Activated naive CD4-positive, alpha-beta T cell treated with anti-CD3 and anti-CD28 coated beads for 36 hours (primary cell): Measurements from ENCODE around the gene STRN4. TPM values are rescaled to one million over a fixed set of nuclear protein-coding genes. Genes with fewer than 3 reads are reported as not detected.
A peak's percentile ranks its signal among the peaks of the same experiment; 100 is the strongest.

ENCODE experiments used
- CTCF ChIA-PET: fragments of 350-600 bp; sonication (Branson Sonifier 250); formaldehyde crosslinking; loops from one replicate; lab custom pipeline; 2021; ENCODE audit warnings: antibody characterized with exemption; lab: Charles Lee
- DNase-seq: peaks from one replicate; pipeline ENCODE4 v3.0.0-alpha.2; 2020
- H3K27ac Mint-ChIP-seq: one replicate; pipeline ENCODE4 v1.8.0; 2021; ENCODE audit warnings: mild to moderate bottlenecking, mixed read lengths
- H3K27me3 Mint-ChIP-seq: one replicate; pipeline ENCODE4 v1.8.0; 2021; ENCODE audit warnings: low read depth, mixed read lengths
- H3K36me3 Mint-ChIP-seq: one replicate; pipeline ENCODE4 v1.8.0; 2021; ENCODE audit warnings: low read depth, mixed read lengths
- H3K4me1 Mint-ChIP-seq: one replicate; pipeline ENCODE4 v1.8.0; 2021; ENCODE audit warnings: low read depth, mixed read lengths
- H3K4me3 Mint-ChIP-seq: one replicate; pipeline ENCODE4 v1.8.0; 2021; ENCODE audit warnings: mild to moderate bottlenecking, moderate library complexity, mixed read lengths
- H3K9me3 Mint-ChIP-seq: one replicate; pipeline ENCODE4 v1.8.0; 2021; ENCODE audit warnings: mixed read lengths
- intact Hi-C: fragments of 100-400 bp; cut with micrococcal nuclease; formaldehyde crosslinking; loops from one replicate; pipeline ENCODE4 v1.15.1; 2023
- total RNA-seq, 2 experiments: library from RNA; stranded (reverse); gene quantifications; one replicate each; pipeline ENCODE4 v1.2.3, GENCODE V29; 2021

Gene STRN4
- total RNA-seq, 2 experiments from 2014 or later: 59.2 to 63.2 TPM

DNA sequence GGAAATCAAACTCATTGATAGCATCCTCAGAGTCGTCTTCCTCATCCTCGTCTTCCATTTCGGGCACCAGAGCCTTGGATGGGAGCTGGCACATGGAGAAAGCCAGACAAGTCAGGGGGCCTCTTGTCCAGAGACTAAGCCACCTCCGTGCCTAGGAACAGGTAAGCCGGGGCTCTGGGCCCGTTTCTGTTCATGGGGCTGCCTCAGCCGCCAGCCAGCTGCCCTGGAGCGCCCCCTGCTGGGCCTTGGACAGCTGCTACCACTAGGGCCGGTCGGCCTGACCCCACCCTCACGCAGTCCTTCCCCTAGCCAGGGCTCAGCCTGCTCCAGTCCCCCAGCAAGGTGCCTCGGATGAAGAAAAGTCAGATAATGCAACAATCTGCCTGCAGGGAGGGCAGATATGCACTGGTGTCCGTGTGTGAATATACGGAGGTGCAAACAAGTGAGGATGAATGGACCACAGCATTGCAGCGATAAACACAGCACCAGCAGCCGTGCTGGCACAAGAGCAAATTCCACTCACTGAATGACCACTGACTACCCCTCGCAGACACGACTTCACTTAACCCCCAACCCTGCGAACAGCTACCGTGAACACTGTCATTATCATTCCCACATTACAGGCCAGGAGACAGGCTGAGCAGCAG is 17.4 kb downstream of the STRN4 start:
- Mint-ChIP-seq H3K36me3 (peaks cover 39% of the 10 kb centered on the region), H3K4me1 (peaks cover 14% of the 10 kb centered on the region), H3K27me3 (no peaks in the 10 kb centered on the region), H3K27ac (no peak overlapping the region), H3K9me3 (no peaks in the 10 kb centered on the region), H3K4me3 (no peak overlapping the region)
- intact Hi-C loops: loop anchor here (1.0 to 2.0 kb wide), 3 partner anchors 25 to 112 kb away; no protein-coding TSS in a partner anchor
- CTCF ChIA-PET: interaction anchor here (0.5 to 6.0 kb wide), 22 partner anchors 8 to 201 kb away, joined by 3 to 81 read pairs (median 4); no protein-coding TSS in a partner anchor
- DNase-seq: peak; percentile 82

GRCh38 chr19:46728208-46728607 is 18.0 kb downstream of the STRN4 start:
- Mint-ChIP-seq H3K36me3 (peaks cover 35% of the 10 kb centered on the region), H3K9me3 (no peaks in the 10 kb centered on the region), H3K4me1 (peaks cover 14% of the 10 kb centered on the region), H3K27ac (no peak overlapping the region), H3K4me3 (no peak overlapping the region), H3K27me3 (no peaks in the 10 kb centered on the region)
- CTCF ChIA-PET: interaction anchor here (0.5 to 6.0 kb wide), 20 partner anchors 9 to 200 kb away, joined by 3 to 81 read pairs (median 4); no protein-coding TSS in a partner anchor
- DNase-seq: no peak
- intact Hi-C loops: loop anchor here (1.0 to 2.0 kb wide), 2 partner anchors 24 to 65 kb away; no protein-coding TSS in a partner anchor

GRCh38 chr19:46727757-46728156 is 18.5 kb downstream of the STRN4 start:
- intact Hi-C loops: loop anchor here (1.0 to 2.0 kb wide), 2 partner anchors 23 to 65 kb away; no protein-coding TSS in a partner anchor
- H3K4me1 Mint-ChIP-seq: peaks cover 14% of the 10 kb centered on the region
- CTCF ChIA-PET: interaction anchor here (0.6 to 6.0 kb wide), 13 partner anchors 9 to 200 kb away, joined by 3 to 81 read pairs (median 6); no protein-coding TSS in a partner anchor
- H3K27me3 Mint-ChIP-seq: no peaks in the 10 kb centered on the region
- no peak overlapping the region for H3K27ac Mint-ChIP-seq
- no peaks in the 10 kb centered on the region for H3K9me3 Mint-ChIP-seq
- no peak overlapping the region for H3K4me3 Mint-ChIP-seq
- peaks cover 35% of the 10 kb centered on the region for H3K36me3 Mint-ChIP-seq
- DNase-seq: no peak

DNA sequence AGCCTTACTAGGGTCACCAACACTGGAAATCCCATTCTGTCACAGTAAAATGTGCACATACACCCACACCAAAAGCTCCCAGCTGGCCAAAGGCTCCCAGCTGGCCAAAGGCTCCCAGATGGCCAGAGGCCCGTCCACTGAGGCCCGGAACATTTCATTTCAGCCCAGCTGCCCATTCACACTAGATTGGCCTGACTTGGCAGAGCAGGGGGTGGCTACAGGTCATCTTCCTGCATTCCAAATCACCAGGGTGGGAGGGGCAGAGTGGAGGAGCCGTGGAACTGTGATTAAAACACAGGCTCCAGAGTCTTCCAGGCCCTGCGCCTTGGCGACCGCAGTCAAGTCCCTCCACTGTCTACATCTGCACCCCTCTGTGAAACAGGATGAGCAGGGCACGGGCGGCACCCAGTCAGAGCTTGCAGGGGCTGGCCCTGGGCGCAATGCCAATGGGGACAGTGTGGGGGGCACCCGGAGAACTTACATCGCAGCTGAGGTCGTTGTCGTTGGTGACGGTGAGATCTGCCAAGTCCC is 19.2 kb downstream of the STRN4 start:
- Mint-ChIP-seq H3K9me3 (no peaks in the 10 kb centered on the region), H3K4me3 (no peak overlapping the region), H3K27me3 (no peaks in the 10 kb centered on the region), H3K4me1 (peaks cover 12% of the 10 kb centered on the region), H3K36me3 (peaks cover 34% of the 10 kb centered on the region), H3K27ac (no peak overlapping the region)
- CTCF ChIA-PET: interaction anchor here (2.1 to 6.0 kb wide), 3 partner anchors 13 to 113 kb away, joined by 9 to 81 read pairs (median 30); no protein-coding TSS in a partner anchor
- intact Hi-C loops: no loop called here
- no peak for DNase-seq

DNA sequence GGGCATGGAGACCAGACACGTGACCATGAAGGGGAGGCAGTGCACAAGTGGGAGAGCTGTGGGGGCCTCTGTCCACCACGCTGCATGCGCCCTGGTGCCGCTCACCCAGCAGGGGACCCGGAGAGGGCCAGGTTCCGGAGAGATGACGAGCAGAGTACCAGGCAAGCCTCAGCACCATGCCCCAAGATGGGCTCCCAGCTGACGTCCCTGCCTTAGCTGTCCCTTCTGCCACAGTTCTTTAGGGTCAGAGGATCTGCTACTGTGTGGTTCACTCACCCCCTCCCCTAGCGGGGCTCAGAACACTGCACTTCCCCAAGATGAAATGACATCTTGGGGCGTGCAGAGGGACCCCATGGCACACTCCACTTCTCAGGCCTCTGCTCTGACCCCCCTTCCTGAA is 19.7 kb downstream of the STRN4 start:
- Mint-ChIP-seq H3K27ac (no peak overlapping the region), H3K9me3 (no peaks in the 10 kb centered on the region), H3K27me3 (no peaks in the 10 kb centered on the region), H3K36me3 (peaks cover 31% of the 10 kb centered on the region), H3K4me1 (peaks cover 8% of the 10 kb centered on the region), H3K4me3 (no peak overlapping the region)
- CTCF ChIA-PET: interaction anchor here (4.6 to 6.0 kb wide), 2 partner anchors 12 to 23 kb away, joined by 30 to 81 read pairs; no protein-coding TSS in a partner anchor
- intact Hi-C loops: no loop called here
- no peak for DNase-seq

- H3K4me3 Mint-ChIP-seq: no peak overlapping the region
- DNase-seq: no peak
- CTCF ChIA-PET: no interaction called here
- peaks cover 31% of the 10 kb centered on the region for H3K36me3 Mint-ChIP-seq
- no peak overlapping the region for H3K27ac Mint-ChIP-seq
- no peaks in the 10 kb centered on the region for H3K27me3 Mint-ChIP-seq
- intact Hi-C loops: no loop called here
- peaks cover 6% of the 10 kb centered on the region for H3K4me1 Mint-ChIP-seq
- H3K9me3 Mint-ChIP-seq: no peaks in the 10 kb centered on the region
These were observed 20.3 kb downstream of the STRN4 start for GRCh38 chr19:46725859-46726393.

DNA sequence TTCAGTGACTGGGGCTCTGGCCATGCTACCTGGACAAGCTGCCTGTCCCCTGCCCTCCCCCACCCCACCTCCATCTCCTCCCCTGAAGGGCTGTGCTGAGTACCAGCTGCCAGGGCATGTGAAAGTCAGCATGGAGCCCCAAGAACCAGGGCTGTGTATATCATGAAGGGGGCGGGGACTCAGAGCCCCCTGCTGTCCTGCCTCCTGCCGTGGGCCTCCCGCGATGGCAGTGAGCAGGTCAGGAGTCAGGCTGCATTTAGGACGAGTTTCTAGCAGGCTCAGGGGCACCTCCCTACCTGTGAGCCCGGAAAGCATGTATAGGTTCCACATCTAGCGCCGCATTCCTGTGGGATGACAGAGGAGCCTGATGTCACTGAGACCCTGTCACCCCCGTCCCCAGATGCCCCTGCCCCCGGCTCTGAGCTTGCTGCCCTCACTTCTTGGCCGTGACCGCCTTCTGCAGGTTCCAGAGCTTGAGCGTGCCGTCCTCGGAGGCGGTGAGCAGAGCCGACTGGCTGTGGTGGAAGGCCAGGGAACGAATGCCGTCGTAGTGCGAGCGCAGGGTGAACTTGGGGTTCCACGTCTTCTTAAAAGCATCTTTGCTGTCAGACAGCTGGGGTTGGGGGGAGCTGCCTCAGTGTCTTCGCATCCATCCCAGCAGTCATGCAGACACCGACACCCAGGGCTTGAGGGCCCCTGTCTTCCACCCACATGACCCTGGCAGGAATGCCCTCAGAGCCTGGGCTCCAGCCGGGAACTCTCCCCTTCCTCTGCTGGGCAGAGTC is 21.0 kb downstream of the STRN4 start:
- no peaks in the 10 kb centered on the region for H3K9me3 Mint-ChIP-seq
- peaks cover 32% of the 10 kb centered on the region for H3K36me3 Mint-ChIP-seq
- H3K4me1 Mint-ChIP-seq: peaks cover 10% of the 10 kb centered on the region
- intact Hi-C loops: no loop called here
- DNase-seq: no peak
- no peaks in the 10 kb centered on the region for H3K27me3 Mint-ChIP-seq
- CTCF ChIA-PET: no interaction called here
- no peak overlapping the region for H3K4me3 Mint-ChIP-seq
- no peak overlapping the region for H3K27ac Mint-ChIP-seq

DNA sequence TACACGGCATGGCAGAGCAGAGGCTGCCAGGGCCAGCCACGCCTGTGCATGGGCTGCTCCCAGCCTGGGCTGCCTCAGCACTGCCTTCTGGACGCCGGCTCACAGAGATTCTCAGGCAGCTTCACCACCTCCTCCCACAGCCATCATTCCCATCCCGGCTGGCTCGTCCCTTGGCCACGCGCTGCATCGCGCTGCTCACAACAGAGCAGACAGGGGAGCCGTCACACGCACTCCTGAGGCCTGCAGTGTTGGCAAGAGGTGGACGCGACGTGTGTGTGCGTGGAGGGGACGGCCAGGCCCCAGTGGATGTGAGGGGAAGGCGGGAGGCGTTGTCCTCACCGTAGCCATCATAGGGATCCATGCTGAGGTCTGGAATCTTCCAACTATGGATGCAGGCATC is 21.8 kb downstream of the STRN4 start:
- H3K4me3 Mint-ChIP-seq: no peak overlapping the region
- peaks cover 33% of the 10 kb centered on the region for H3K36me3 Mint-ChIP-seq
- no peaks in the 10 kb centered on the region for H3K9me3 Mint-ChIP-seq
- intact Hi-C loops: no loop called here
- no peaks in the 10 kb centered on the region for H3K27me3 Mint-ChIP-seq
- no peak overlapping the region for H3K27ac Mint-ChIP-seq
- CTCF ChIA-PET: no interaction called here
- no peak for DNase-seq
- H3K4me1 Mint-ChIP-seq: peaks cover 11% of the 10 kb centered on the region

DNA sequence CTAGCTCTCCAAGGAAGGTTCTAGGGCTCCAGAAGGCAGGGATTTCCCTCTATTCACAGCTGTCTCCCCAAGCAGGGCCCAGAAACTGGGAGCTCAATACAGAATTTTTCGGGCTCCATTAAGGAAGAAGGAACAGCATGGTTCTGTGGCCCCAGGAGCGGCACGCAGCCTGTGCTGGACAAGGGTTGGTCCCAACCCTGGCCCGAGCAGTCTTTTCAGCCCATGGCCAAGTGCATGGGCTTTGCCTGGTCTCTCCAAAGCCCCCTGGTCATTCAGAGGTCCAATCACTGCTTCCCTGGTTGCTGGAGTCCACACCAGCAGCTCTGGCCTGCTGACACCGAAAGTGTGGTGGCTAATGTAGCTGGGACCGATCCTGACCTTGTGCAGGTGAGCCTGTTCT is 22.8 kb downstream of the STRN4 start:
- DNase-seq: no peak
- Mint-ChIP-seq H3K36me3 (peaks cover 28% of the 10 kb centered on the region), H3K9me3 (no peaks in the 10 kb centered on the region), H3K27ac (no peak overlapping the region), H3K27me3 (no peaks in the 10 kb centered on the region), H3K4me3 (no peak overlapping the region), H3K4me1 (peaks cover 15% of the 10 kb centered on the region)
- CTCF ChIA-PET: interaction anchor here (1.0 to 1.6 kb wide), 3 partner anchors 10 to 62 kb away, joined by 3 to 4 read pairs (median 3); no protein-coding TSS in a partner anchor
- intact Hi-C loops: no loop called here

GRCh38 chr19:46723023-46723461 is 23.2 kb downstream of the STRN4 start:
- Mint-ChIP-seq H3K4me3 (no peak overlapping the region), H3K27ac (no peak overlapping the region), H3K9me3 (no peaks in the 10 kb centered on the region), H3K36me3 (peaks cover 27% of the 10 kb centered on the region), H3K4me1 (peaks cover 20% of the 10 kb centered on the region), H3K27me3 (no peaks in the 10 kb centered on the region)
- no peak for DNase-seq
- intact Hi-C loops: no loop called here
- CTCF ChIA-PET: interaction anchor here (1.2 to 1.6 kb wide), 2 partner anchors 43 to 61 kb away, joined by 3 to 4 read pairs; no protein-coding TSS in a partner anchor

GRCh38 chr19:46722421-46723022 is 23.7 kb downstream of the STRN4 start:
- CTCF ChIA-PET: interaction anchor here (1.6 kb wide), 1 partner anchor 61 kb away, joined by 4 read pairs; no protein-coding TSS in a partner anchor
- intact Hi-C loops: no loop called here
- Mint-ChIP-seq H3K36me3 (peaks cover 27% of the 10 kb centered on the region), H3K9me3 (no peaks in the 10 kb centered on the region), H3K4me3 (no peak overlapping the region), H3K4me1 (peaks cover 24% of the 10 kb centered on the region), H3K27me3 (no peaks in the 10 kb centered on the region), H3K27ac (no peak overlapping the region)
- DNase-seq: no peak
